C4-2B (cell line): ENCODE results near the gene NCOA3.

Experiments used
- CTCF ChIP-seq: fragments of 450-650 bp; conservative IDR thresholded peaks from 2 replicates; pipeline ENCODE4 v1.5.1; 2017; ENCODE audit warnings: mild to moderate bottlenecking
- ZFX ChIP-seq: fragments of 450-650 bp; IDR thresholded peaks from 2 replicates; pipeline ENCODE4 v1.6.1; 2017

DNA sequence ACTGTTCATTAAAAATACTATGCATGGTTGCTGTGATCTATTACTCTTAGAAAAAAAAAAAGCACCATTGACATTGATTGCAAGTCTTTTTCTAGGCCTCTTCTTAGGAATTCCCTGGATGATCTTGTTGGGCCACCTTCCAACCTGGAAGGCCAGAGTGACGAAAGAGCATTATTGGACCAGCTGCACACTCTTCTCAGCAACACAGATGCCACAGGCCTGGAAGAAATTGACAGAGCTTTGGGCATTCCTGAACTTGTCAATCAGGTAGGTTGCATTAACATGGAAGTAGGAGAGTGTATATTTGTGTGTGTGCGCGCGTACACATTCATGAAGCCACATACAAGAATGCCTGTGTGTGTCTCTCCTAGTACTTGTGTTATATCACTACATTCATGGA, 140.4 kb downstream of the NCOA3 start:
- TF ChIP-seq CTCF = no peak
- no peak for TF ChIP-seq ZFX
